IMR-90 (cell line): Measurements from ENCODE around the gene ZNF358. TPM values are rescaled to one million over a fixed set of nuclear protein-coding genes. Genes with fewer than 3 reads are reported as not detected.

Experiments used
- ATAC-seq: fragments of 200-7000 bp; cut with Tn5 transposase; 2 replicates; pipeline ENCODE4 v1.9.1; 2020; ENCODE audit warnings: low read depth, mild to moderate bottlenecking, moderate library complexity
- BruUV-seq: library from RNA; stranded (reverse); fragments of 400-500 nt; replicated peaks from 2 replicates; lab custom pipeline; 2021; lab: Mats Ljungman, UMichigan
- CTCF ChIA-PET: fragments of 300-600 bp; formaldehyde crosslinking; extraction: SDS; loops from one replicate; lab custom pipeline; 2021; ENCODE audit warnings: antibody characterized with exemption; lab: Yijun Ruan, JAX
- POLR2A ChIA-PET: fragments of 300-600 bp; sonication (Branson Sonifier 250); formaldehyde crosslinking; loops from one replicate; lab custom pipeline; 2022; ENCODE audit warnings: antibody characterized with exemption; ENCODE audit not compliant: unreplicated experiment; lab: Charles Lee
- DNase-seq: peaks from one replicate; pipeline ENCODE4 v3.0.0; 2013
- H2AFZ ChIP-seq: replicated peaks from 2 replicates; pipeline ENCODE3; 2013; ENCODE audit warnings: low read length, mild to moderate bottlenecking; ENCODE audit not compliant: poor library complexity
- H2AK5ac ChIP-seq: 2 replicates; pipeline ENCODE4 v1.6.1; 2013; ENCODE audit warnings: low read depth, low read length, inconsistent platforms
- H2AK9ac ChIP-seq: replicated peaks from 2 replicates; pipeline ENCODE3; 2013; ENCODE audit warnings: mild to moderate bottlenecking, low read depth, low read length, moderate library complexity; ENCODE audit not compliant: poor library complexity
- H2BK120ac ChIP-seq: 2 replicates; pipeline ENCODE4 v1.6.1; 2013; ENCODE audit warnings: low read depth, low read length, inconsistent platforms
- H2BK15ac ChIP-seq: 3 replicates; pipeline ENCODE4 v1.6.1; 2013; ENCODE audit warnings: low read depth, low read length, inconsistent platforms
- H2BK20ac ChIP-seq: 2 replicates; pipeline ENCODE4 v1.6.1; 2013; ENCODE audit warnings: low read depth, mild to moderate bottlenecking, inconsistent platforms, low read length, moderate library complexity
- H2BK5ac ChIP-seq: 2 replicates; pipeline ENCODE4 v1.6.1; 2013; ENCODE audit warnings: mild to moderate bottlenecking, low read depth, low read length, inconsistent platforms; ENCODE audit not compliant: poor library complexity, severe bottlenecking
- H3K14ac ChIP-seq: replicated peaks from 2 replicates; pipeline ENCODE4 v1.6.1; 2013; ENCODE audit warnings: low read depth, low read length, inconsistent platforms
- H3K18ac ChIP-seq: 2 replicates; pipeline ENCODE4 v1.6.1; 2013; ENCODE audit warnings: low read depth, low read length, control low read depth
- H3K23ac ChIP-seq: 2 replicates; pipeline ENCODE4 v1.6.1; 2013; ENCODE audit warnings: low read depth, low read length, inconsistent platforms
- H3K27ac ChIP-seq: 2 replicates; pipeline ENCODE4 v1.5.1; 2013; ENCODE audit warnings: mild to moderate bottlenecking, control low read depth, low read length; ENCODE audit not compliant: insufficient read depth
- H3K27me3 ChIP-seq: 2 replicates; pipeline ENCODE4 v1.6.1; 2013; ENCODE audit warnings: low read length; ENCODE audit not compliant: control insufficient read depth, insufficient read depth
- H3K36me3 ChIP-seq: 2 replicates; pipeline ENCODE4 v1.6.1; 2013; ENCODE audit warnings: low read length, mixed read lengths; ENCODE audit not compliant: control insufficient read depth, insufficient read depth
- H3K4ac ChIP-seq: 2 replicates; pipeline ENCODE4 v1.6.1; 2013; ENCODE audit warnings: low read depth, low read length, inconsistent platforms
- H3K4me1 ChIP-seq: 2 replicates; pipeline ENCODE4 v1.6.1; 2013; ENCODE audit warnings: low read length, mixed read lengths; ENCODE audit not compliant: control insufficient read depth, insufficient read depth
- H3K4me2 ChIP-seq: 2 replicates; pipeline ENCODE4 v1.6.1; 2013; ENCODE audit warnings: low read depth, mild to moderate bottlenecking, control low read depth, low read length, moderate library complexity
- H3K4me3 ChIP-seq: 2 replicates; pipeline ENCODE4 v1.5.1; 2013; ENCODE audit warnings: low read depth, mild to moderate bottlenecking, control low read depth, low read length, moderate library complexity; ENCODE audit not compliant: insufficient read depth
- H3K56ac ChIP-seq: 2 replicates; pipeline ENCODE4 v1.6.1; 2013; ENCODE audit warnings: low read length, inconsistent platforms; ENCODE audit not compliant: insufficient read depth; ENCODE audit errors: extremely low read depth
- H3K79me1 ChIP-seq, 2 experiments: 2 replicates each; pipeline ENCODE4 v1.6.1; 2013; ENCODE audit warnings: low read length in 2 of 2, inconsistent platforms in 1 of 2, low read depth in 1 of 2
- H3K9ac ChIP-seq: 2 replicates; pipeline ENCODE4 v1.6.1; 2013; ENCODE audit warnings: low read depth, low read length, control low read depth
- H3K9me1 ChIP-seq: 2 replicates; pipeline ENCODE4 v1.6.1; 2013; ENCODE audit warnings: low read length, inconsistent platforms; ENCODE audit not compliant: insufficient read depth
- H3K9me3 ChIP-seq: 2 replicates; pipeline ENCODE4 v1.6.1; 2013; ENCODE audit warnings: low read length; ENCODE audit not compliant: control insufficient read depth, insufficient read depth
- H4K20me1 ChIP-seq: 2 replicates; pipeline ENCODE4 v1.6.1; 2013; ENCODE audit warnings: low read length, inconsistent platforms; ENCODE audit not compliant: insufficient read depth
- H4K5ac ChIP-seq: 2 replicates; pipeline ENCODE4 v1.6.1; 2013; ENCODE audit warnings: mild to moderate bottlenecking, low read depth, low read length, control low read depth
- H4K8ac ChIP-seq, 2 experiments: 2 replicates each; pipeline ENCODE4 v1.6.1; 2013; ENCODE audit warnings: low read depth in 2 of 2, low read length in 2 of 2, control low read depth in 1 of 2, inconsistent platforms in 1 of 2
- H4K91ac ChIP-seq: 2 replicates; pipeline ENCODE4 v1.6.1; 2013; ENCODE audit warnings: low read depth, low read length, inconsistent platforms; ENCODE audit not compliant: insufficient read depth
- POLR2A ChIP-seq: IDR thresholded peaks from 2 replicates; pipeline ENCODE4 v1.6.1; 2012; ENCODE audit warnings: mild to moderate bottlenecking, low read depth, low read length
- WGBS, 2 experiments: methylation state at CpG; one replicate each; pipeline versions ENCODE4 v1.1.5 to v1.1.7; 2013; ENCODE audit warnings: missing lambda C conversion rate in 2 of 2; ENCODE audit not compliant: insufficient read length in 1 of 2; ENCODE audit errors: extremely low coverage in 2 of 2; 5-methylcytosine and 5-hydroxymethylcytosine counted together
- dilution Hi-C: fragments of 300-500 bp; cut with HindIII; formaldehyde crosslinking; loops from one replicate; pipeline ENCODE4 v1.14.3; 2018; ENCODE audit warnings: low sequenced_read_pairs; ENCODE audit not compliant: unreplicated experiment
- in situ Hi-C: fragments of 300-500 bp; cut with MboI; formaldehyde crosslinking; loops from 3 replicates; pipeline ENCODE4 v1.14.3; 2019; ENCODE audit warnings: low sequenced_read_pairs, inconsistent platforms, mixed read lengths
- intact Hi-C: fragments of 100-400 bp; cut with micrococcal nuclease; formaldehyde crosslinking; loops from 2 replicates; pipeline ENCODE4 v1.10.0; 2022
- polyA plus RNA-seq, 3 experiments: library from polyadenylated mRNA; depleted of rRNA; stranded (reverse); fragments of >200 nt; gene quantifications; 2 replicates each; pipeline ENCODE4 v1.2.3, GENCODE V29; 2012; ENCODE audit warnings: low replicate concordance in 1 of 3
- total RNA-seq: library from RNA; depleted of rRNA; stranded (reverse); fragments of >200 nt; gene quantifications from 2 replicates; pipeline ENCODE4 v1.2.3, GENCODE V29; 2012

Gene ZNF358
- total and polyA plus RNA-seq, 2 of the 4 experiments (the other 2 are of a cell fraction): 5.4 to 30.7 TPM

DNA sequence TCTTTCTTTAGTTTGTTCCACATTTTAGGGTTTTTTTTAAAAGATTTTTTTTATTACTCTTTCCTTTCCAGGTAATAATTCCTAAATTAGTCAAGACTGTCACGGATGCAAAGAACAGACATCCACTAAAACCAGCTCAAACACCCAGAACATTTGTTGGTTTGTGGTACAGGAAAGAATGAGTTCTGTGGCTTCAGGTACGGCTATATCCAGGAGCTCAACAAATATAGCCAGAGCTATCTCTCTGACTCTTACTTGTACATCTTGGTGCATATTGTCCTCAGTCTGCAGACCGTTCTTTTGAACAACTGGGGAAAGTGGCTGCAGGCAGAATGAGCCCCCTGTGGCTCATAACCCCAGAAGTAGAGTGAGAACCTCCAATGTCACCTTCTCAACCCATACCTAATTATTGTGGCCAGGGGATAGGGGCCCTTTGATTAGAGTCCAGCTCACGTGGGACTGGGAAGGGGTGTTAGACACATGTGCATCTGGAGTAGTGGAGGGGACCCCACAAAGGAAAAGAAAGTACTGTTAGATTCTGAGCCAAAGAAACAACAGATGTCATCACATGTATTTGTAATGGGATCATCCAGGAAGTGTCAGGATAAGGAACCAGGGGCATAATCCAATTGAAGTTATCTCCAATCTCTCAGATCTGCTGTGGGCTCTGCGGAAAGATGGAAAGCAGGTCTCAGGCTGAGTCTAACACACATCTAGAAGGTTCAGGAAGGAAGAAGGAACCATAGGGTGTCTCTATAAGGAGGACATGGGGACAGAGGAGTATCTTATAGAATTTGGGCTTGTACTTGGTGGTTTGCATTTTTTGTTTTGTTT, 1.9 kb upstream of the ZNF358 start:
- Histone ChIP-seq H3K4me3 (no peak overlapping the region), H3K27me3 (peaks cover 2% of the 10 kb centered on the region), H2BK5ac (no peak overlapping the region), H2BK120ac (peak overlapping the region; percentile 40; the same call in 1 of the 2 replicates), H3K9me3 (no peaks in the 10 kb centered on the region), H3K14ac (no peak overlapping the region), H3K4ac (peak overlapping the region; percentile 61; the same call in 1 of the 2 replicates), H3K56ac (no peak overlapping the region), H4K5ac (no peak overlapping the region), H3K4me1 (peaks cover 15% of the 10 kb centered on the region), H4K8ac (peak overlapping the region in 1 of 2 experiments; percentile 5; a peak in 1 of 4 replicates), H3K4me2 (no peak overlapping the region), H2BK15ac (peak overlapping the region; percentile 74; the same call in 1 of the 3 replicates), H3K9ac (no peak overlapping the region), H3K9me1 (peaks cover 7% of the 10 kb centered on the region; the same call in 1 of the 2 replicates), H3K18ac (no peak overlapping the region), H2BK20ac (0 out of 2 replicates have a peak overlapping the region, but pooled peaks have one; percentile 48), H4K91ac (no peak overlapping the region), H4K20me1 (no peaks in the 10 kb centered on the region), H2AK9ac (no peak overlapping the region), H3K23ac (no peak overlapping the region), H3K36me3 (no peaks in the 10 kb centered on the region), H2AK5ac (peak overlapping the region; percentile 81; the same call in 1 of the 2 replicates), H3K79me1 (peaks cover 12 to 20% of the 10 kb centered on the region in 2 experiments), H2AFZ (no peak overlapping the region), H3K27ac (no peak overlapping the region)
- intact Hi-C loops: no loop called here
- no peak for ATAC-seq
- DNase-seq: no peak
- no peak for TF ChIP-seq POLR2A
- ChIA-PET CTCF (no interaction called here), POLR2A (no interaction called here)
- in situ Hi-C loops: no loop called here
- BruUV-seq: no TSS peak
- WGBS, 2 experiments: no CpG with 5 or more reads among the region's 5 CpGs
- dilution Hi-C loops: no loop called here
